Cardiac fibroblast (primary cell): Measurements from ENCODE around the gene JUN.

Source experiments
- DNase-seq, 2 donors: peaks; one replicate each; pipeline versions ENCODE4 v3.0.0 to v3.0.0-alpha.2; 2010; ENCODE audit warnings: low read depth in 2 of 2
- H3K4me3 ChIP-seq, 2 donors: replicated peaks in 1 of 2; 1 replicate in 1 of 2; 2 replicates in 1 of 2; pipeline ENCODE4 v1.5.1; 2011; ENCODE audit warnings: low read depth in 2 of 2, low read length in 2 of 2, mild to moderate bottlenecking in 2 of 2, moderate library complexity in 1 of 2
- TF ChIP-seq, protein P1 (sequence below): IDR thresholded peaks from one replicate; pipeline ENCODE4 v1.5.1; 2011; ENCODE audit warnings: low read depth, mild to moderate bottlenecking, low read length, inconsistent platforms

JUN gene

DNA sequence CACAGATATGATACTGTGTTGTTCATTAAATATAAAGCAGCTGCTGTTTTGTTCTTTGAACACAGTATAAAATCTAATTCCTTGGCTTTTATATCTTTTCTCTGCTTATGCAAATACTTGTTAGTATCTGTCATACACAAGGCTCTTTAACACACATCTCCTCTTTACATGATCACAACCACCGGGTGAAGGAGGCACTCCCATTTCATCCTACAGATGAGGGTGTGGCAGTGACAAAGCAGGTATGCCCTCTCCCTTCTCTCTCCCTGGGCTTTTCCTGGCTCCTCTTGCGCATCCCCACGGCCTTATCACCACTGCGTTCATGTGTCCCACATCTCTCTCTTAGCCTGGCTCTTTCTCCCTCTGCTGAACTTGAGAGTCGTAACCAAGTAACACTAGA is 38.2 kb downstream of the JUN start:
- no peak for DNase-seq
- TF ChIP-seq, protein P1, sequence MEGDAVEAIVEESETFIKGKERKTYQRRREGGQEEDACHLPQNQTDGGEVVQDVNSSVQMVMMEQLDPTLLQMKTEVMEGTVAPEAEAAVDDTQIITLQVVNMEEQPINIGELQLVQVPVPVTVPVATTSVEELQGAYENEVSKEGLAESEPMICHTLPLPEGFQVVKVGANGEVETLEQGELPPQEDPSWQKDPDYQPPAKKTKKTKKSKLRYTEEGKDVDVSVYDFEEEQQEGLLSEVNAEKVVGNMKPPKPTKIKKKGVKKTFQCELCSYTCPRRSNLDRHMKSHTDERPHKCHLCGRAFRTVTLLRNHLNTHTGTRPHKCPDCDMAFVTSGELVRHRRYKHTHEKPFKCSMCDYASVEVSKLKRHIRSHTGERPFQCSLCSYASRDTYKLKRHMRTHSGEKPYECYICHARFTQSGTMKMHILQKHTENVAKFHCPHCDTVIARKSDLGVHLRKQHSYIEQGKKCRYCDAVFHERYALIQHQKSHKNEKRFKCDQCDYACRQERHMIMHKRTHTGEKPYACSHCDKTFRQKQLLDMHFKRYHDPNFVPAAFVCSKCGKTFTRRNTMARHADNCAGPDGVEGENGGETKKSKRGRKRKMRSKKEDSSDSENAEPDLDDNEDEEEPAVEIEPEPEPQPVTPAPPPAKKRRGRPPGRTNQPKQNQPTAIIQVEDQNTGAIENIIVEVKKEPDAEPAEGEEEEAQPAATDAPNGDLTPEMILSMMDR: no peak
- H3K4me3 ChIP-seq: no peak overlapping the region

DNA sequence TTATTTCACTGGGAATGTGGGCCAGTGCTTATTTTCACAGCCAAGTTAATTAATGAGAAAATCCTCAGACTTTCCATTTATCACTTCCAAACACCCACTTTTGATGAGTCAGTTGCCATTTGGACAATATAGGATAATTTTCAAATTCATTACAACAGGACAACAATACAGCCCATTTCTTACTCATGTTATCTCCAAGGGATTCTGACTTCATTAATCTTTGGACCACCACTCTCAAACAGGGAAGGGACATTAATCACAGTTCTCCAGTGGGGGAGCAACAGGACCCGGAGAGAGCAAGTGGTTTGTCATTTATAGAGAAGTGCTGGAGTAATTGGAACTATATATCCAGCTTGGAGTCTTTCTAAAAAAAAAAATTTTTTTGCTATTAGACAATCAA is 38.7 kb downstream of the JUN start:
- TF ChIP-seq, protein P1: no peak

DNA sequence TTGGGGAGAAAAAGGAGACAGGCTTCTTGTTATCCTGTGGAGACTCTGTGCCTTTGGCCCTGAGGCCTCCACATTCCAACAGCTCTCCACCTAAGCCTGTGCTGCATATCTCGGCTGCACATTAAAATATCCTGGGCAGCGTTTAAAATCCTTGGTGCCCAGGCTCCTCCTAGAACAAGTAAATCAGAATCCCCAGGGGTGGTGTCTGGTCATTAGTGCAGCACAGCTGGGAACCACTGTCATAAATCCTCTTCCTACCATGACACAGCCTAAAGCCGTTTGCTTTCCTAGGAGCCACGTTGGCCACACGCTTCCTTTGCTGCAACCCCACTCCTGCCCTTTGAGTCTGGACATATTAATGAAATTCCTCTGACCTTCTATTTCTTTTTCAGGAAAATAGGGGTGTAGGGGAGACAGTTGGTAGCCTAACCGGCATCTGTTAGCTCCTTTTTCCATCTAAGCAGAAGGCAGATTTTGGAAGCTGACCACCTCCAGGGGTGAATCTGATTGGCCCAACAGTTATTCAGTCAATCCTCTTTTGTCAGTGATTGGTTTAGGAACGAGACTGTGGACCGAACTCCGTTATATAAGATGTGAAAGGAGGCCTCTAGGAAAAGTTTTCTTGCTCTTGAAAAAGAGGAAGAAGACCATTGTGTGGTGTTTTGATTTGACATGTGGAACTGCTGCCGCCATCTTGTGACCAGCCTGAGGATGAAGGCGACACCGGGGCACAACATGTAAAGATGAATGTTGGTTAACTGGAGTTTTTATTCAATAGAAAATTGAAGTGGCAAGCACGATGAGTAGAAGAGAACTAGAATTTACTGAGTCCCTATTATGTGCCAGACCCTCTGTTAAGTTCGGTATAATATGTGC is 41.9 kb downstream of the JUN start:
- TF ChIP-seq, protein P1: no peak
- no peak overlapping the region for H3K4me3 ChIP-seq
- no peak for DNase-seq

More for the DNA sequence above, 38.7 kb downstream of the JUN start:
- no peak for DNase-seq
- no peak overlapping the region for H3K4me3 ChIP-seq

DNA sequence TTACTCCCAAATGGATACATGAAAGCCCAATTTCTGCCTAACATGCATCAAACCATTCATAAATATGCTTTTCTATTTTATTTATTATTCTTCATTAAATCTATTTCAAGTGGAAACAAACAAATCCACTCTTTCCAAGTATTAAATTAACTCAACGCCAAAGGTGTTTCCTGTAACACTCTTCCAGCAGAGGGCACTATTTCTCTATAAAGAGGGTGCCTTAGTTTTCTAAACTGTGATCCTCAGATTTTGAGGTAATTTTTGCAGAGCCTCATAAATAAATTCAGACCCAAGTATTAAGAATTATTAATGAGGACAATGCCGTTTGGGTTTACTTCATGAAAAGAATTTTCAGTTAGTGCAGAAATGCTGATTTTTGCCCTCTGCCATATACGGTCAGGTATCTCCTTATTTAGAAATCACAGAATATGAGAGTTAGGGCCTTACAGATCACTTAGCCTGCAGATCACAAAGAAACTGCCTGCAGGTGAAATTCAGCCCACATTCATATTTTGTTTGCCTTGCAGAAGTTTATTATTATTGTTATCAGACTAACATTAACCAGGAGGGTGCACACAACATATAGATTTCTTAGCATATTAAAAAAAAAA is 43.9 kb downstream of the JUN start:
- TF ChIP-seq, protein P1: peak; percentile 70
- DNase-seq: peak; percentile 79 to 81
- no peak overlapping the region for H3K4me3 ChIP-seq

DNA sequence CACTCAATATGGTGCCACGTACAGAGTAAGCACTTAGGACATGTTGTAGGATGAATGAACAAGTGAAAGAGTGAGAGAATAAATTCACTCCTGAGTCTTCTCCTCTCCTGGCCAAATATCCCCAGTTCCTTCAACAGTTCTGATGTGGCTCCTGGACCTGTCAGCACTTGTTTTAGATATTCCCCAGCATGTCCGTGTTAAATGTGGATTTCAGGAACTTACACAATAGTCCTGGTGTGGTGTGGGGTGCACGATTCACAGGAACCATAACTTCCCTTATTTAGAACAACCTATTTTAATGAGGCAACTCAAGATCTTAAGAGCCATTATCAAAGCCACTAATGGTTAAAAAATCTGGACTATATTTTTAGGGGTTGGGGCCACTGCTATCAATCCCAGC is 45.0 kb downstream of the JUN start:
- no peak overlapping the region for H3K4me3 ChIP-seq
- DNase-seq: peak in 1 of 2 donors; percentile 59

DNA sequence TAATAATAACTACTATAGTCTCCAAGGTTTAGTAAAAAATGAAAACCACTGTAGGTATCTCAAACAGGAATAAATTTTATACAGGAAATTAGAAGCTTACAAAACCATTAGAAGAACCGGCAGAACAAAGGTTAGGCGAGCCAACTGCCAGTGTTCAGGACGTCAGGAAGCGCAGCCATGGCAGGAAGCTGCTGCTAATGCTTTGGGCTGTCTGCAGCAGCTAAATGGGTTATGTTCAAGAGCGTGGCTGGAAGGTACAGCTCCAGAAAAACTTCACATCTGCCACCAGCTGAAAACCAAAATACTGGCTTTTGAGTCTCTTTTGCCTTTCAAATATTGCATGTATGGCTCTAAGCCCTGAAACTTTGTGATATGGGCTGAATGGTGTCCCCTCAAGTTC is 48.3 kb downstream of the JUN start:
- TF ChIP-seq, protein P1: no peak
- H3K4me3 ChIP-seq: no peak overlapping the region
- no peak for DNase-seq

More for the DNA sequence above, 45.0 kb downstream of the JUN start:
- TF ChIP-seq, protein P1: no peak
